NCI-H2227 (cell line): Measurements from ENCODE around the gene SPEN.
"Not testable (repeated sequence)": the region's sequence is repeated elsewhere in the genome, so short reads cannot be mapped to it uniquely, and the experiment has no call there.

Experiments used
- DNase-seq: peaks from one replicate; lab custom pipeline; 2025; ENCODE audit not compliant: unreplicated experiment; lab: John Stamatoyannopoulos, UW

Gene SPEN

DNA sequence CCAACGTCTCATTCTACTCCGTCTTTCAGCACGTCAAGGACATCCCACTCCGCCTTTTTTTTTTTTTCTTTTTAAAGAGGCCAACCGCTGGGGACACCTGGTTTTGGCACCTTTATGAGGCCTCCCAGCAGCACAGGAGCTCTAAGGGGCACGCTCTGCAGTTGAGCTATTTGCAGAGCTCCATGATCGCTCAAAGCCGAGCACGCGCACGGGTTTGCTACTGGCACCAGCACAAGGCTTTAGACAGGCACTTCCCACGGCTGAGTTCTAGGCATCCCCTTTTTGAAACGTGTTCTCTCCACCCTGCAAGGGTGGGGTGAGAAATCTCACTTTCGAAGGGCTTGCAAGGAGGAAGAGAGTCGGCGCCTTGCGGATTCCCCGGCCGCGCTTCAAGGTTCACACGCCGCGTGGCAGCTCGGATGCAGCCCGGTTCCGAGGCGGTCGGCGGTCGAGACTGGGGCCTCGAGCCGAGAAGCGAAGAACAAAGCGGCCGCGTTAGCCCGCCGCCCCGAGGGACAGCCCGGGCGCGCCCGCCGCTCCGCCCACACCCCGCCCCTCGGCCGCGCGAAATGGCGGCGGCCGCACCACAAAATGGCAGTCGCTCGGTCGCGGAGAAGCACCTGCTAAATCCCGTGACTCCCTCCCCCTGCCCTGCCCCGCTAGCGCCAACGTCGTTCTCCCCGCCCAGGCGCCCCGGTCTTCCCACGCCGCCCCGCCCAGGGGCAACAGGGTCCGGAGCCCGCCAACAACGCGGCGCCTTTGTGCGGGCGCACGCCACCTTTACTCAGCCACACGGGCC lies 12.9 kb upstream of the SPEN start:
- peak; percentile 94 for DNase-seq

DNA sequence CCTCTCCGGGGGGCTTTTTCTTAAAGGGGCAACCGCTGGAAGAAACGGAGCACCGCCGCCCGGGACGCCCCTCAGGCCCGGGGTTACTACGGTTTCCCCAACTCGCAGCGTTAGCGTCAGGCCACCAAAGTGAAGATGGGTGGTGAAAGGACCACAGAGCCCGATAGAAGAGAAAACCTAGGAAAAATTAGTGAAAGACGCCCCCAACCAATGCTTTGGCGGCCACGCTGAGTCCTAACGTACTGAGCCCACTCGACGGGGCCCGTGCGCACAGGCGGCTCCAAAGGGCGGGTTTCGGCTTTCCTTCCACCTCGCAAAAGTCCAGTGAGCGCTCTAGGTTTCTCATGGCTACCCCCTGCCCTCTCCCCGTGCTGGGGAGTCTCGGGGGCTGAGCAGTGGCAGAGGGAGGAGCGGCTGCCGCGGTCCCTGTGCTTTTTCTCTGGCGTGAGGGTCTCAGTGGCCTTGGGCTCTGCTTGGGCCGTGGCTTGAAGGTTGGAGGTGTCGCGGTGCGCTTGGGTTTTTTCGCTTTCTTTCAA lies 12.2 kb upstream of the SPEN start:
- peak; percentile 78 for DNase-seq

- peak; percentile 100 for DNase-seq
Measured at GRCh38 chr1:15835741-15836510, 11.6 kb upstream of the SPEN start.

DNA sequence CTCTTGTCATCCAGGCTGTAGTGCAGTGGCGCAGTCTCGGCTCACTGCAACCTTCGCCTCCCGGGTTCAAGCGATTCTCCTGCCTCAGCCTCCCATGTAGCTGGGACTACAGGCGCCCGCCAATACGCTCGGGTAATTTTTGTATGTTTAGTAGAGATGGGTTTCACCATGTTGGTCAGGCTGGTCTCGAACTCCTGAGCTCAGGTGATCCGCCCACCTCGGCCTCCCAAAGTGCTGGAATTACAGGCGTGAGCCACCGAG lies 11.1 kb upstream of the SPEN start:
- DNase-seq: not testable (repeated sequence)

- DNase-seq: no peak
Measured at GRCh38 chr1:15836772-15837669, 10.5 kb upstream of the SPEN start.

DNA sequence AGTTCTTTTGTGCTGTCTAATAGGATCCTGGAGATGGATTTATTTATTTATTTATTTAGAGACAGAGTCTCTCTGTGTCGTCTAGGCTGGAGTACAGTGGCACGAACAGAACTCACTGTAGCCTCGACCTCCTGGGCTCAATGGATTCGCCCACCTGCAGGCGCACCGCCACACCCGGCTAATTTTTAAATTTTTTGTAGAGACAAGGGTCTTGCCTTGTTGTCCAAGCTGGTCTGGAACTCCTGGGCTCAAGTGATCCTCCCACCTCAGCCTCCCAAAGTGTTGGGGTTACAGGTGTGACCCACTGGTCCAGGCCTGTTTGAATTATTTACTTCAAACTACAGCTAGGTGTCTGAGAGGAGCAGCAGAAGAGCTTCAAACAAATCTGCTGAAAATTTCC lies 9.6 kb upstream of the SPEN start:
- DNase-seq: no peak

DNA sequence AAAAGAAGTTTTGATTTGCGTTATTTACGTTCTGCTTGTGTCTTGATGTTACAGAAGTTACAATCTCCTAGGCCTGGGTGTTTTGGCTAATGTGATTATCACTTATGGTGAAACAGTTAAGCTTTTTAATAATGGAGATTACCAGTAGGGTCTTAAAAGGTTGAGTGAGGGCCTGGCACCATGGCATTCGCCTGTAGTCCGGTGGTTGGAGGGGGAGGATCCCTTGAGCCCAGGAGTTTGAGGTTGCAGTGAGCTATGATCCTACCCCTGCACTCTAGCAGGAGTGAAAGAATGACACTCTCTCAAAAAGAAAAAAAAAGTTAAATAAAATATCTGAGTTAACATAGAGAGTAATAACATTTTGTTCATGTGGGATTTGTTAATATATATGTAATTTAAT lies 8.8 kb upstream of the SPEN start:
- no peak for DNase-seq

GRCh38 chr1:15843826-15844572 lies 3.5 kb upstream of the SPEN start:
- DNase-seq: peak; percentile 64

DNA sequence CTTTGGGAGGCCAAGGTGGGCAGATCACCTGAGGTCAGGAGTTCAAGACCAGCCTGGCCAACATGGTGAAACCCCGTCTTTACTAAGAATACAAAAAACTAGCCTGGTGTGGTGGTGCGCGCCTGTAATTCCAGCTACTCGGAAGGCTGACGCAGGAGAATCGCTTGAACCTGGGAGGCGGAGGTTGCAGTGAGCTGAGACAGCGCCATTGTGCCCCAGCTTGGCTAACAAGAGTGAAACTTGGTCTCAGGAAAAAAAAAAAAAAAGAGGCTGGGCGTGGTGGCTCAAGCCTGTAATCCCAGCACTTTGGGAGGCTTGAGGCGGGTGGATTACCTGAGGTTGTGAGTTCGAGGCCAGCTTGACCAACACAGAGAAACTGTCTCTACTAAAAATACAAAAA lies 1.5 kb upstream of the SPEN start:
- not testable (repeated sequence) for DNase-seq

DNA sequence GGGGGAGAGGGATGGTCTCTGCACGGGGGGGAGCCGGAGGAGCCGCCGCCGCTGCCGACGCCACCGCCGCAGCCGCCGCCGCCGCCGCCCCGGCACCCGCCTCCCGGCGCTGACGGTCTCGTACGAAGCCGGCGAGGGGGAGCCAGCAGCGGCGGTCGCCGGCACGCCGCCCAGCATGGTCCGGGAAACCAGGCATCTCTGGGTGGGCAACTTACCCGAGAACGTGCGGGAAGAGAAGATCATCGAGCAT lies 311 bp downstream of the SPEN start:
- DNase-seq: no peak

- DNase-seq: peak; percentile 67
Measured at GRCh38 chr1:15848143-15848928, 829 bp downstream of the SPEN start.

DNA sequence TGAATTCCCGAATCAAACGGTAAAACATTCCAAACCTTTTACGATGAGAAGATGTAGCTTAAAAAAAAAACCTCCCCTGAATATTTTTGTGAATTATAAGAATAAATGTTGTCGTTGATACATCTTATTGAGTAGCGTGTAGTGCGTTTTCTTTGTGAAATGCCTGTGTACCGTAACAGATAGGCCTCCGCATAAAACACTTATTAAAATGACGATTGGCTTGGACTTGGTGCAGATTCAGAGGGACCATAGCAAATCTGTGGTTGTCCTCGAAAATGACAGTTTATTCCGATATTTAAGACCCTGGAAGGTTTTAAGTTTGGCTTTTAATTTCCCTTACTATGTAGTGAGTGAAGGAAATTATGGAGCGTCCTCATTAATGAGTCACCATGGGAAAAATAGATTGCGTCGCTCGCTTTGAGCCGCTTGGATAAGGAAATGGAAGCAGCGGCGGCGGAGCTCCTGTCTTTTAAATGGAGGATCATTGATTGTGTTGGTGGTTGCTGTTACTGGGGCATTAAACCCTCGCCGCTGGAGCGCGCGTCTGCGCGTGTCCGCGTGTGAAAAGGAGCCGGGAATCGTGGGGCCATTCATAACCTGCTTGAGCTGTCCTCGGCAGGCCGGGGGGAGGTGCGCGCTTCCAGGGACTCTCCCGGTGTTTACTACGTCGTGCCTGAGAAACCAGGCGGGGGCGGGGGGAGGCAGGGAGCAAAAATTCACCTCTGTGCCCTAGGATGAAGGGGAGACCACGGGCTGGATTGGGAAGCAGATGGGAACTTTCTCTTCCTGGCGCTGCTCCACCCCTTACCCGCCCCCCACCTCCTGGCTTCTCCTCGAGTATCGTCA lies 1.6 kb downstream of the SPEN start:
- peak; percentile 96 for DNase-seq

- DNase-seq: peak; percentile 89
Measured at GRCh38 chr1:15849775-15850324, 2.3 kb downstream of the SPEN start.

DNA sequence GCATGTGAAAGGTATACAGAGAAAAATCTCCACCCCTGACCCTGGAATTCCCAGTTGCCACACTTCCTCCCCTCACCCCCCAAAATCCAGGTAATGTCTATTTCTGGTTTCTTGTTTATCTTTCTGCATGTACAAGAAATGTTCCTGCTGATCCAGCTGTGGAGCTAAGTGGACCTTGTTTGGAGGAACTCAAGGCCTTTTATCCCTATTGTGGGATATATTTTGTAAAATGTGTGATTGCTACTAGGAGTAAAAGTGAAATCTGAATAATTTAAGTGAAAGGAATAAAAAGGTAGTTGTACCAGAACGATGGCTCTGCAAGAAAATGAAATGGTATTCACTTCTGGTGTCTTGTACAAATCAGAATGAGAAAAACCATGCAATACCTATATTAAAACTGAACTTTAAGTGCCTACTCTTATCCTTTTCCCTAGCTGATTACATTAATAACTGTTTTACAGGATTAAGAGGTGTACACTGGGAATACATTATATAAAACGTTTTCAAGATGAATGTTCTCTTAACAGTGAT lies 3.0 kb downstream of the SPEN start:
- DNase-seq: no peak

DNA sequence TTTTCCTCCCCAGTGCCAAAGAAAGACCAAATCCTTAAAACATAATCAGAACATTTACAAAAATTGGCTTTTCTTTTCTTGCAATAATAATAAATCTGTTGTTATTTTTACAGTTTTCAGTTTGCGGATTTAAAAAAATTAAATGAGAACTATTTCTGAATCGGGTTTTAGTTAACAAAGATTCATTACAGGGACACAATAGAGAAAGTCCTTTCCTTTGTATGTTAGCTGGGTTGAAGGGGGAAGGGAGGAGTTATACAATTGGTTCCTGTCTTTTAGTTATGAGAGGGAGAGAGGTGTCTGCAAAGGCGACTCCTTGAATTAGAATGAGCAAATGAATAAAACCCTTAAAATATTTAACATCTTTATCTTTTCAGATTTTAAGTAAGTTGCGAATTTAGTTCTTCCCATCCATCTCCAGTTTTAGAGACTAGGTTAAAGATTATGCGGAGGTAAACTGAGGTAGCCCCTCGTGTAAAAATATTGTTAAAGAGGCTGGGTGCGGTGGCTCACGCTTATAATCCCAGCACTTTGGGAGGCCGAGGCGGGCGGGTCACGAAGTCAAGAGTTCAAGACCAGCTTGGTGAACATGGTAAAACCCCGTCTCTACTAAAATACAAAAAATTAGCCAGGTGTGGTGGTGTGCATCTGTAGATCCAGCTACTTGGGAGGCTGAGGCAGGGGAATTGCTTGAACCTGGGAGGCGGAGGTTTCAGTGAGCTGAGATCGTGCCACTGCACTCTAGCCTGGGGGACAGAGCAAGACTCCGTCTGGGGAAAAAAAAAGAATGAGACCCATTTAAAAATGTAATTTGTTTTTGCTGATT lies 3.9 kb downstream of the SPEN start:
- peak; percentile 25 for DNase-seq

GRCh38 chr1:15852036-15852827 lies 4.7 kb downstream of the SPEN start:
- DNase-seq: peak; percentile 70

- peak; percentile 37 for DNase-seq
Measured at GRCh38 chr1:15852828-15853302, 5.4 kb downstream of the SPEN start.
